ENCODE data around the gene NDRG2.

The NDRG2 gene

GRCh38 chr14:21024585-21025370 is at the start of gene NDRG2:
TSS of gene NDRG2 (minus strand) at chr14:21025061. CDS start at chr14:21023315, 1,746 bp downstream.
- peak within 1 kb of the TSS; percentile 44 for H3K4me3 ChIP-seq (ENCODE audit: low read depth, low read length)
- TF ChIP-seq CTCF (IDR thresholded peaks at IDR 0.05; ENCODE audit: low read depth, low read length) (no peak), MYC (IDR thresholded peaks at IDR 0.05; ENCODE audit: low read depth, low read length) (no peak), MAX (IDR thresholded peaks at IDR 0.05; ENCODE audit: low read depth, low read length) (no peak), POLR2A (IDR thresholded peaks at IDR 0.05; ENCODE audit: extremely low read depth, insufficient read length) (no peak)
- peak; percentile 72 for DNase-seq (ENCODE audit: low read depth)

GRCh38 chr14:21073921-21074320 is 49.1 kb upstream of the NDRG2 start:
- DNase-seq (ENCODE audit: low read depth) = no peak
- no peak for TF ChIP-seq POLR2A (IDR thresholded peaks at IDR 0.05; ENCODE audit: extremely low read depth, insufficient read length)
- TF ChIP-seq MYC (IDR thresholded peaks at IDR 0.05; ENCODE audit: low read depth, low read length) = no peak
- TF ChIP-seq CTCF (IDR thresholded peaks at IDR 0.05; ENCODE audit: low read depth, low read length) = no peak
- TF ChIP-seq MAX (IDR thresholded peaks at IDR 0.05; ENCODE audit: low read depth, low read length) = no peak
- H3K4me3 ChIP-seq (ENCODE audit: low read depth, low read length) = no peak overlapping the region

GRCh38 chr14:21072781-21073339 is 48.0 kb upstream of the NDRG2 start:
- TF ChIP-seq CTCF (IDR thresholded peaks at IDR 0.05; ENCODE audit: low read depth, low read length) (no peak), POLR2A (IDR thresholded peaks at IDR 0.05; ENCODE audit: extremely low read depth, insufficient read length) (no peak), MYC (IDR thresholded peaks at IDR 0.05; ENCODE audit: low read depth, low read length) (no peak), MAX (IDR thresholded peaks at IDR 0.05; ENCODE audit: low read depth, low read length) (no peak)
- DNase-seq (ENCODE audit: low read depth) = no peak
- H3K4me3 ChIP-seq (ENCODE audit: low read depth, low read length) = peak overlapping the region; percentile 37

- peak; percentile 95 for DNase-seq (ENCODE audit: low read depth)
- peak overlapping the region; percentile 61 for H3K4me3 ChIP-seq (ENCODE audit: low read depth, low read length)
- peak; percentile 46 for TF ChIP-seq MAX (IDR thresholded peaks at IDR 0.05; ENCODE audit: low read depth, low read length)
- no peak for TF ChIP-seq POLR2A (IDR thresholded peaks at IDR 0.05; ENCODE audit: extremely low read depth, insufficient read length)
- TF ChIP-seq MYC (IDR thresholded peaks at IDR 0.05; ENCODE audit: low read depth, low read length) = peak; percentile 72
Measured at GRCh38 chr14:21072031-21072473, 47.2 kb upstream of the NDRG2 start.

- DNase-seq (ENCODE audit: low read depth) = peak; percentile 99
- H3K4me3 ChIP-seq (ENCODE audit: low read depth, low read length) = peak overlapping the region; percentile 70
- peak; percentile 28 for TF ChIP-seq POLR2A (IDR thresholded peaks at IDR 0.05; ENCODE audit: extremely low read depth, insufficient read length)
- no peak for TF ChIP-seq MAX (IDR thresholded peaks at IDR 0.05; ENCODE audit: low read depth, low read length)
- peak; percentile 71 for TF ChIP-seq MYC (IDR thresholded peaks at IDR 0.05; ENCODE audit: low read depth, low read length)
- TF ChIP-seq CTCF (IDR thresholded peaks at IDR 0.05; ENCODE audit: low read depth, low read length) = no peak
Measured at GRCh38 chr14:21071225-21072030, 46.6 kb upstream of the NDRG2 start.
